ENCODE results near the gene SSR2.

The SSR2 gene

DNA sequence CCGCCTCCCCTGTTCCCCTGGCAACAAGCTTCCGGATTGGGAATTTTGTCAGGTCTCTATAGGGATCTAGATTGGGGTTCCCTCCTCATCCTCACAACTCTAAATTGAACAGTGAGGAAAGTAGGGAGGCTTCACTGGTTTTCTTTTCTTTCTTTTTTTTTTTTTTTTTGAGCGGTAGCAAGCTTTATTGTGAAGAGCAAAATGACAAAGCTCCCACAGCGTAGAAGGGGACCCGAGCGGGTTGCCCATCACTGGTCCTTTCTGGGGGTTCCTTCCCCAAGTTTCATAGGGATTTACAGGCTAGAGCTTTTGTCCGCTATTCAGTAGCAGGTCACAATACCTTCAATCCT lies 52.7 kb downstream of the SSR2 start:
- TF ChIP-seq, protein P1, sequence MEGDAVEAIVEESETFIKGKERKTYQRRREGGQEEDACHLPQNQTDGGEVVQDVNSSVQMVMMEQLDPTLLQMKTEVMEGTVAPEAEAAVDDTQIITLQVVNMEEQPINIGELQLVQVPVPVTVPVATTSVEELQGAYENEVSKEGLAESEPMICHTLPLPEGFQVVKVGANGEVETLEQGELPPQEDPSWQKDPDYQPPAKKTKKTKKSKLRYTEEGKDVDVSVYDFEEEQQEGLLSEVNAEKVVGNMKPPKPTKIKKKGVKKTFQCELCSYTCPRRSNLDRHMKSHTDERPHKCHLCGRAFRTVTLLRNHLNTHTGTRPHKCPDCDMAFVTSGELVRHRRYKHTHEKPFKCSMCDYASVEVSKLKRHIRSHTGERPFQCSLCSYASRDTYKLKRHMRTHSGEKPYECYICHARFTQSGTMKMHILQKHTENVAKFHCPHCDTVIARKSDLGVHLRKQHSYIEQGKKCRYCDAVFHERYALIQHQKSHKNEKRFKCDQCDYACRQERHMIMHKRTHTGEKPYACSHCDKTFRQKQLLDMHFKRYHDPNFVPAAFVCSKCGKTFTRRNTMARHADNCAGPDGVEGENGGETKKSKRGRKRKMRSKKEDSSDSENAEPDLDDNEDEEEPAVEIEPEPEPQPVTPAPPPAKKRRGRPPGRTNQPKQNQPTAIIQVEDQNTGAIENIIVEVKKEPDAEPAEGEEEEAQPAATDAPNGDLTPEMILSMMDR (IDR thresholded peaks at IDR 0.05; ENCODE audit: extremely low read depth, insufficient read depth, missing control alignments), result no peak
- in situ Hi-C loops (cut with MboI; ENCODE audit: low pct_unique_long_range_greater_than_20kb, low sequenced_read_pairs, unreplicated experiment), result no loop called here
- no peak for DNase-seq (ENCODE audit: low spot score)

DNA sequence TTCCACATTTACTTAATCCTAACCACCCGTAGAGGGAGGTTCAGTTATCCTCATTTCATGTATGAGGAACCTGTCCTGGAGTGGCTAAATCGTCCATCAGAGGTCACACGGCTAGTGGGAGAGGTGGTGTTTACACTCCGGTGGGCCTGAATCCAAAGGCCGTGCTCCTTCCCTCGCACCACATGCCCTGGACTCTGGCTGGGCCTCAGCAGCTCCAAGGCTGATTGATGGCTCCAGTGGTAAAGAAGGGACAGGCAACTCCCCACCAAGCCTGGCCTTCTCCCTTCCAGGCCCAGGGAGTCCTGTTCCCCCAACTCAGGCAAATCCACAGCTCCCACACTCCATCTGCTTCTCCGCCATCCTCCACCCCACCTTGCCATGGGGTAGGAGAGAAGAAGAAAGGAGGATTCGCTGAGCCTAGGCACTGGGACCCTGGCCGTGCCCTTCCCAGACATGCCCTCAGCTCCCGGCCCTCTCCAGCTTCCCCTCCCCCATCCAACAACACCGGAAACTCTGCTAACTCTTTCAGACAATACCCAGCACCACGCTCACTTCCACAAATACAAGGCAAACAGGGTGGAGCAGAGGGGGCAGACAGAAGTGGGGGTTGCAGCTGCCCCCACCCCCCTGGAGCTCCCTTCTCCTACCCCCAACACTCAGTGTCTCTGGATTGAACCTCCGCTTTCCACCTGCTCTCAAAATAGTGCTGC lies 53.3 kb downstream of the SSR2 start:
- in situ Hi-C loops (cut with MboI; ENCODE audit: low pct_unique_long_range_greater_than_20kb, low sequenced_read_pairs, unreplicated experiment), result no loop called here

DNA sequence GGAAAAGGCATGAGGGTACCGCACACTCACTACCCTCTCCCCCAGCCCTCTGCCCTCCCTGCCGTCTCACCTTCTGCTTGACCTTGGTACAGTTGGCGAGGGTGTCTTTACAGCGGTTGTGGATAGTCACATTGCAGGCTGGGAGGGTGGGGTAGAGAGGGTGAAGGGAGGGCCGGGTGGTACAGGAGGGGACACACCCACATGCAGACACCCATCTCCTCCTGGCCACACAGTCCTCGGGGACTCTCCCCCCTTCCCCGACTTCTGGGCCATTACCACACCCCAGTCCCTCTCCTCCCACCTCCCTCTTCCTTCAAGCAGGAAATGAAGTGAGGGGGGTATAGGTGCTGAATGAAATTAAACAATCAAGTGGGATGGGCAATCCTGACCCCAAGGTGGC lies 54.0 kb downstream of the SSR2 start:
- no peak for DNase-seq (ENCODE audit: low spot score)
- in situ Hi-C loops (cut with MboI; ENCODE audit: low pct_unique_long_range_greater_than_20kb, low sequenced_read_pairs, unreplicated experiment), result no loop called here
- TF ChIP-seq, protein P1 (IDR thresholded peaks at IDR 0.05; ENCODE audit: extremely low read depth, insufficient read depth, missing control alignments), result no peak

More for the DNA sequence above, 53.3 kb downstream of the SSR2 start:
- TF ChIP-seq, protein P1 (IDR thresholded peaks at IDR 0.05; ENCODE audit: extremely low read depth, insufficient read depth, missing control alignments), result no peak
- no peak for DNase-seq (ENCODE audit: low spot score)

DNA sequence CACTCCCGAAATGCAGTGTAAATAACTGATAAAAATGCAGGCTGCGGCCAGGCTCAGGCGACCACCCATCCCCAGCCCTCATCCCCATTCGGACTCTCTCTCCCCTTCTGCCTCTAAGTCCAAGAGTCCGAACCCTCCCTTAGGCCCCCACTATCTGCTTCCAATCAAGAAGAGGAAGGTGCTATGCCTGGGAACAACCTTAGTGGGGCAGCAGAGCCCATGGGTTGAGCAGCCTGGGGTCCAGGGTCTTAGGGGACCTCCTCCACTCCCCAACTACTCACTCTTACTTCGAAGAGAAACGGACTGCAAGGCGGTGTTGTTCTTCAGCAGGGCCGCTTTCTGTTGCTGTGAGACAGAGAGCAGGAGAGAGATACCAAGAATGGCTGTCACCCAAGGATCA lies 54.6 kb downstream of the SSR2 start:
- in situ Hi-C loops (cut with MboI; ENCODE audit: low pct_unique_long_range_greater_than_20kb, low sequenced_read_pairs, unreplicated experiment), result no loop called here
- no peak for DNase-seq (ENCODE audit: low spot score)
- TF ChIP-seq, protein P1 (IDR thresholded peaks at IDR 0.05; ENCODE audit: extremely low read depth, insufficient read depth, missing control alignments), result no peak

DNA sequence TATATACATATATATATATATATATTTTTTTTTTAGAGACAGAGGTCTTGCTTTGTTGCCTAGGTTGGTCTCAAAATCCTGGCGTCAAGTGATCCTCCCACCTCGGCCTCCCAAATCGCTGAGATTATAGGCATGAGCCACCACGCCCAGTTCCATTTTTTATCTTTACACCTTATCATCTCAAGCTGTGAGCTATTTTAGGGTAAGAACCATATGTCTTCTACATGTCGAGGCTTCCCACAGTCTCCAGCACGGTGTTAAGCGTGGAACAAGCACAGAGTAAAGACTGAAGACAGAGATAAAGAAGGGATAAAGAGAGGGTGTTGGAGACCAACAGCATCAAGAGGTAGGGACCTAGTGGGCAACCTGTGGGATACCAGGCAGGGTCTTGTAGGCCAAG lies 56.6 kb downstream of the SSR2 start:
- DNase-seq (ENCODE audit: low spot score), result no peak
- TF ChIP-seq, protein P1 (IDR thresholded peaks at IDR 0.05; ENCODE audit: extremely low read depth, insufficient read depth, missing control alignments), result no peak

DNA sequence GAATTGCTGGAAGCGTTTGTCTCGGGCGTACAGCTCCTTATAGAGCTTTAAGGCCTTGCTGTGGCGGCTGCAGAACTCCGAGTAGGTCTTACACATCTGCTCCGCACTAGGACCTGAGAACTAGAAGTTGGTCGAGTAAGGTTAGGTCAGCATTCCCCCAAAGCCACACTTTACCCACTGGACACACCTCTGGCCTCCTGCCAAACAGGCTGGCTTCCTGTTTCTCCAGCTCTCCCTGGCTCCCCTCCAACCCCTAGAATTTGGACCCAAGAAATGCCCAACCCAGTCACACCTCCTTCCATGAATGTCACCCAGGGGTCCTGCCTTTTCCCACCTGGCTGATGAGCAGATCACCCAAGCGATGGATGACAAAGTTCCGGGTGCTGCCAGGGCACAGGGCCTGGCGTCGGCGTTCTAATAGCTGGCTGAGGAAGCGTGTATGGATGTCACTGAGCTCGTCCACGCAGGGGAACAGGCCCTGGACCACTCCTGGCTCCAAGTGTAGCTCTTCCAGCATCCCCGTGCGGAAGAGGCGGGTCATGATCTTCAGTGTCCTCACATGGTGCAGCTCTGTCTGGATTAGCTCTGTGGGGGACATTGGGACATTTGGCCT lies 58.0 kb downstream of the SSR2 start:
- TF ChIP-seq, protein P1 (IDR thresholded peaks at IDR 0.05; ENCODE audit: extremely low read depth, insufficient read depth, missing control alignments), result no peak
- DNase-seq (ENCODE audit: low spot score), result no peak
- in situ Hi-C loops (cut with MboI; ENCODE audit: low pct_unique_long_range_greater_than_20kb, low sequenced_read_pairs, unreplicated experiment), result no loop called here

More for the DNA sequence above, 56.6 kb downstream of the SSR2 start:
- in situ Hi-C loops (cut with MboI; ENCODE audit: low pct_unique_long_range_greater_than_20kb, low sequenced_read_pairs, unreplicated experiment), result no loop called here
